Right cardiac atrium (tissue), 5 donors: ENCODE data around the gene SLC25A36. TPM values are rescaled to one million over a fixed set of nuclear protein-coding genes. Genes with fewer than 3 reads are reported as not detected.

Experiments used
- ATAC-seq, 2 donors: fragments of 200-7000 bp; cut with Tn5 transposase; one replicate each; pipeline versions ENCODE4 v1.8.0 to v1.9.1; 2020; ENCODE audit warnings: moderate library complexity in 2 of 2, mild to moderate bottlenecking in 1 of 2
- DNase-seq, 3 donors: peaks; one replicate each; pipeline ENCODE4 v3.0.0-alpha.2; 2020
- H3K27ac ChIP-seq: one replicate; pipeline ENCODE4 v1.5.1; 2013; ENCODE audit warnings: mild to moderate bottlenecking, low read length, control low read depth, moderate library complexity
- H3K27me3 ChIP-seq: one replicate; pipeline ENCODE4 v1.6.1; 2013; ENCODE audit not compliant: control insufficient read depth, insufficient read depth
- H3K4me1 ChIP-seq: one replicate; pipeline ENCODE4 v1.6.1; 2013; ENCODE audit warnings: low read length; ENCODE audit not compliant: control insufficient read depth, insufficient read depth
- H3K4me3 ChIP-seq: one replicate; pipeline ENCODE4 v1.5.1; 2013; ENCODE audit warnings: low read length, control low read depth
- H3K9me3 ChIP-seq: one replicate; pipeline ENCODE4 v1.6.1; 2013; ENCODE audit warnings: low read length; ENCODE audit not compliant: control insufficient read depth
- WGBS: extraction: QIAGEN DNeasy Blood & Tissue Kit; methylation state at CpG from one replicate; pipeline ENCODE4 v1.1.7; 2013; 5-methylcytosine and 5-hydroxymethylcytosine counted together
- intact Hi-C, 4 donors: fragments of 100-400 bp; cut with DNase I; formaldehyde crosslinking; loops; one replicate each; pipeline versions ENCODE4 v1.11.0 to v1.14.0; 2022 to 2023
- polyA plus RNA-seq: library from polyadenylated mRNA; stranded (reverse); fragments of 200-250 nt; gene quantifications from one replicate; pipeline ENCODE4 v1.2.3, GENCODE V29; 2013
- total RNA-seq, 4 donors: library from RNA; stranded (reverse); fragmentation: NEBNext Ultra II Directional; extraction: Animal tissue kit (Norgen Biotek cat#: 25700); gene quantifications; one replicate each; pipeline ENCODE4 v1.2.1, GENCODE V29; 2021
- donor health status: healthy with polysubstance abuse.
- donor health status: DM: no; HTN: yes; CAD: no.
- donor health status: DM: no; HTN: no; CAD: no.
- donor health status: DM: no; HTN: yes; CAD: no; lungs with severe emphysema.
- donor health status: DM: yes; HTN: yes; CAD: no.

SLC25A36 gene
- total and polyA plus RNA-seq, 5 donors = 34.3 to 75.0 (median 68.5) TPM

DNA sequence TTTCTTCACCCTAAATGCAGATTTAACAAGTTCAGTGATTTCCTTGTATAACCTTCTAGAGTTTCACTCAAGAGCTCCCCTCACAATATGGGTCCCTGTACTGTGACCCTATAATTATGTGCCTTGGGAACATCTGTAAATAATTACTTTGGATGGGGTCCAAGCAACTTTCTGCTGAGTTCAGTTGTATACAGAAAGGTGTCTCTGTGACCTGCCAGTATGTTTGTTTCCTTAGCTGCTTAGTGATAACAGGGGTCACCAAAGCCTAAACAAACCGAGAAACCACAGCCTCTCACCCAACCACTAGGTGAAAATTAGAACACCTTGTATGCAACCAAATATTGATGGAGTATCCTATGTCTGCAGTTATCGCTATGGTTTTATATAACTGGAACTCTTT, 29.8 kb upstream of the SLC25A36 start:
- ATAC-seq (no peak), DNase-seq (no peak)
- intact Hi-C loops = loop anchor here in 1 of 4 donors (10.0 kb wide), 1 partner anchor 283 kb away; no protein-coding TSS in a partner anchor
- Histone ChIP-seq H3K27ac (no peak overlapping the region), H3K4me3 (no peak overlapping the region), H3K27me3 (no peaks in the 10 kb centered on the region), H3K4me1 (no peaks in the 10 kb centered on the region), H3K9me3 (no peaks in the 10 kb centered on the region)
- WGBS = 58% methylated on average over 2 of the region's 2 CpGs

DNA sequence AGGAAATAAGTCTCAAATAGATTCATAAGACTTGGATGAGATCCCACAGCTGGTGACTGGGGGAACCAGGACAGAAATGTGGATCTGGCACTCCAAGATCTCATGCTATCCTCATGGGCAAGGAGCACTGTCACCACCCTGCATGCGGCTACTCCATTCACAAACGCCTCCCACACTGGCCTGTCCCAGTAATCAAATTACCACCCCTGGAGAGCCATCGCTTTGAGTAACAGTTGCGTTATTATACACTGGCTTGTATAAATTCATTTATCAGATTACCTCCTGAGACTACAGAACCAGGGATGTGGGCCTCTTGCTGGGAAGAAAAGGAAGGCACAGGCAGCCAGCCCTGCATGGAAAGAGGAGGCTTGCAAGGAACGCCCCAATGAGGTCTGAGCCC, 27.9 kb upstream of the SLC25A36 start:
- Histone ChIP-seq H3K27ac (no peak overlapping the region), H3K4me1 (no peaks in the 10 kb centered on the region), H3K4me3 (no peak overlapping the region), H3K27me3 (no peaks in the 10 kb centered on the region), H3K9me3 (no peaks in the 10 kb centered on the region)
- ATAC-seq (no peak), DNase-seq (no peak)
- intact Hi-C loops = loop anchor here in 1 of 4 donors (10.0 kb wide), 1 partner anchor 281 kb away; no protein-coding TSS in a partner anchor
- 77% methylated on average over 5 of the region's 5 CpGs for WGBS

DNA sequence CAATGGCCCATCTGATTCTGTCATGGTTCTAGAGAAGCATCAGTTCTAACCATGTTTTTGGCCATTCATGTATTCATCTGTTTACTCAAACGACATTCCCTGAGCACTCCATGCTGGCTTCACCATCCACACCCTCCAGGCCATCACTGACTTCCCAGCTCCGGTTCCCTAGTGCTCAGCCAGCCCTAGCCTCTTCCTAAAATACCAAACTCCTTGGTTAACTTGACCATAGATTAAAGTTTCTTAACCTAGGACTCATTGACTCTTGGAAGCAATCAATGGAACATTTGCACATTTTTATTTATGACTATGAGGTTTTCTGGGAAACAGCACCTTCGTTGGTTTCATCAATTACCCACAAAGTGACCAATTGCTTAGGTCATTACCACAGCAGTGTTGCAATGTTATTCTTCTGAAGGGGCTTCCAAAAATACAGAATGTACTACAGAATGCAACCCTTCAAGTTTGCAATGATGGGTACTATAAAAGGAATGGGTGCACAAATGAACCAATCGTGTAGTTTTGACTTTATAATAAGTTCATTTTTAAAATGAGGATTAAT, 27.2 kb upstream of the SLC25A36 start:
- intact Hi-C loops = loop anchor here in 1 of 4 donors (10.0 kb wide), 1 partner anchor 280 kb away; no protein-coding TSS in a partner anchor
- WGBS = 79% methylated on average over 4 of the region's 4 CpGs
- H3K27me3 ChIP-seq = no peaks in the 10 kb centered on the region
- DNase-seq = no peak
- no peaks in the 10 kb centered on the region for H3K4me1 ChIP-seq
- no peaks in the 10 kb centered on the region for H3K9me3 ChIP-seq
- no peak overlapping the region for H3K27ac ChIP-seq
- no peak overlapping the region for H3K4me3 ChIP-seq
- ATAC-seq = no peak

DNA sequence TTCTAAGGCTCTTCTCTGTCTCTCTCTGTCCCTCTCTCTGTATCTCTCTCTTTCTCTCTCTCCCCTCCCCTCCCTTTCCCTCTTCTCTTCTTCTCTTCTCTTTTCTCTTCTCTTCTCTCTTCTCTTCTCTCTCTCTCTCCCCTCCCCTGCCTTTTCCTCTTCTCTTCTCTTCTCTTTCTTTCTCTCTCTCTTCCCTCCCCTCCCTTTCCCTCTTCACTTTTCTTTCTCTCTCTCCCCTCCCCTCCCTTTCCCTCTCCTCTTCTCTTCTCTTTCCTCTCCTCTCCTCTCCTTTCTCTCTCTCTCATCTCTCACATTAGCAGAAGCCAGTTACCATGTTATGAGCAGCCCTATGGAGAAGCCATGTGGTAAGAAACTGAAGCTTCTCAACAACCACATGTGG, 25.0 kb upstream of the SLC25A36 start:
- Histone ChIP-seq H3K27ac (no peak overlapping the region), H3K9me3 (no peaks in the 10 kb centered on the region), H3K27me3 (no peaks in the 10 kb centered on the region), H3K4me1 (no peaks in the 10 kb centered on the region), H3K4me3 (no peak overlapping the region)
- intact Hi-C loops = loop anchor here in 1 of 4 donors (10.0 kb wide), 1 partner anchor 278 kb away; no protein-coding TSS in a partner anchor
- ATAC-seq (no peak), DNase-seq (no peak)

DNA sequence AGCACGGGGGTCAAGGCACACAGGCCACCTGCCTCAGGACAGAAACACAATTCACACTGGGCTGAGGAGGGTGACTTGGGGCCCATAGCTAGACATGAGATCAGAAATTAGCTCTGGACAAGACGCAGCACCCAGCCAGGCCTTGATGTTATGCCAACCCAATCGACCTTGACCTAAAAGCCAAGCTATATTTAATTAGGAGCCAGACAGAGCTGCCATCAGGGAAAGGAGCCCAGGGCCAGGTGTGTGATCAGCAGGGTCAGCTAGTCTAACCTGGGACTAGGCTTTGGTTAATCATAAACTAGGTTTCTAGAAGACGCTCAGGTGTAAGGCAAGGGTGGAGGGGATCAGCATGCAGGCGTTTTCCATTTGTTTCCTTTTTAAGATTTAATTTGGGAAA, 23.9 kb upstream of the SLC25A36 start:
- intact Hi-C loops = loop anchor here in 1 of 4 donors (10.0 kb wide), 1 partner anchor 277 kb away; no protein-coding TSS in a partner anchor
- Histone ChIP-seq H3K27me3 (no peaks in the 10 kb centered on the region), H3K4me1 (no peaks in the 10 kb centered on the region), H3K27ac (no peak overlapping the region), H3K9me3 (no peaks in the 10 kb centered on the region), H3K4me3 (no peak overlapping the region)
- WGBS = 73% methylated on average over 5 of the region's 5 CpGs
- ATAC-seq (peak; percentile 26 to 36), DNase-seq (peak in 1 of 3 donors; percentile 42)

DNA sequence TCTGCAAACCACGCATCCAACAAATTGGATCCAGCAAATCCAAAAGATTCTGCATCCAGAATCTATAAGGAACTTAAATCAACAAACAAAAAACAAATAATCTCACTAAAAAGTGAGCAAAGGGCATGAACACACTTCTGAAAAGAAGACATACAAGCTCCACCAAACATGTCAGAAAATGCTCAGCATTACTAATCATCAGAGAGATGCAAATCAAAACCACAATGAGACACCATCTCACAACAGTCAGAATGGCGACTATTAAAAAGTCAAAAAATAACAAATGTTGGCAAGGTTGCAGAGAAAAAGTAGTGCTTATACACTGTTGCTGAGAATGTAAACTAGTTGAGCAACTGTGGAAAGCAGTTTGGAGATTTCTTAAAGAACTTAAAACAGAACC, 21.6 kb upstream of the SLC25A36 start:
- H3K9me3 ChIP-seq = no peaks in the 10 kb centered on the region
- intact Hi-C loops = loop anchor here in 1 of 4 donors (10.0 kb wide), 1 partner anchor 55 kb away; no protein-coding TSS in a partner anchor
- no peaks in the 10 kb centered on the region for H3K27me3 ChIP-seq
- H3K27ac ChIP-seq = no peak overlapping the region
- ATAC-seq = no peak
- no peak for DNase-seq
- 84% methylated on average over 2 of the region's 2 CpGs for WGBS
- no peak overlapping the region for H3K4me3 ChIP-seq
- H3K4me1 ChIP-seq = no peaks in the 10 kb centered on the region

DNA sequence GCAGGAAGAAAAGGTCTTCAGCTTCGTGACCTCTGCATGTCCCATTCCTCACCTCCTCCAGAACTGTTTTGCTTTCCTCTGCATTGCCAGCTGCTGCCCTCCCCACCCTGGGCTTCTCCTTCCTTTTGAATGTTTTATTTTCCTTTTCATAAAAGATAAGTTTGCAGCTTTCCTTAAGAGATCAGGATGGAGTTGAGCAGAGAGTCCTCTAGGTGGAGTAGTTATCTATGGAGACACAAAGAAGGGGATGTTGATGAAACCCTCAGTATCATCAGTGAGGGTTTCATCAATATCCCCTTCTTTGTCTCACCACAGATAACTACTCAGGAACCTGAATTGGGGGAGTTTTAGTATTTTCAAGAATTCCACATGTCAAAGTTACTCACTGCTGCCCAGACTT, 19.0 kb upstream of the SLC25A36 start:
- no peak for ATAC-seq
- no peak for DNase-seq
- H3K27ac ChIP-seq = peak overlapping the region; percentile 28
- H3K27me3 ChIP-seq = no peaks in the 10 kb centered on the region
- no peaks in the 10 kb centered on the region for H3K4me1 ChIP-seq
- intact Hi-C loops = loop anchor here in 1 of 4 donors (10.0 kb wide), 1 partner anchor 52 kb away; no protein-coding TSS in a partner anchor
- no peaks in the 10 kb centered on the region for H3K9me3 ChIP-seq
- H3K4me3 ChIP-seq = no peak overlapping the region
- WGBS = 36% methylated on average over 1 of the region's 1 CpG

DNA sequence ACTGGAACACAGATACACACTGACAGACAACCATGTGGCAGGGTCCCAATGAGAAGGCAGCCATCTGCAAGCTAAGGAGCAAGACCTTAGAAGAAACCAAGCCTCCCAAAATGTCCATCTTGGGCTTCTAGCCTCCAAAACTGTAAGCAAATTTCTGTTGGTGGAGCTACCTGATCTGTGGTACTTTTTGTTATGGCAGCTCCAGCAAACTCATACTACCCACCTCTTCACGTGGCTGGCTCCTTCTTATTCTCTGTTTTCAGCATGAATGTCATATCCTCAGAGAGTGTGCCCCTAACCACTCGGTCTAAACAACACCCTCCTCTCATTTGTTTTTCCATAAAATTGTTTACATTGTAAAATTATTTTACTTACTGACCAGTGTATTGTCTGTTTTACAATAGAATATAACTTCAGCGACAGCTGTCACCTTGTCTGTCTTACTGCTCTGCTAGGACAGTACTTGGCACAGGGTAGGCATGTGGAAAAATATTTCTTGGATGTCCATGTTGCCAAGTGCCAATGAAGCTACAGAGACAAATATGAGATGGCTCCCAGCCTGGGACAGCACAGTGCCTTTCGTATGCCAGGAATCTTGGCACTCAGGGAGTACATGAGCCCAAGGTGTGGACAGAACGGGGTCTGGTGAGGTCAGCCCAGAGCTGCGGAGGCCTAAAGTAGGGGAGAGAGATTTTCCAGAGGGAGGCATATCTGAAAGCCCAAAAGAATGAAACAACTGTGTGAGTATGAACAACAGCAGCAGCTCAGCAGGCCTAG, 17.4 kb upstream of the SLC25A36 start:
- intact Hi-C loops = loop anchor here in 1 of 4 donors (10.0 kb wide), 1 partner anchor 51 kb away; no protein-coding TSS in a partner anchor
- H3K4me3 ChIP-seq = no peak overlapping the region
- peak; percentile 55 to 74 (median 71) for DNase-seq
- no peaks in the 10 kb centered on the region for H3K4me1 ChIP-seq
- H3K9me3 ChIP-seq = no peaks in the 10 kb centered on the region
- peak overlapping the region; percentile 72 for H3K27ac ChIP-seq
- ATAC-seq = peak; percentile 97
- WGBS = 49% methylated on average over 6 of the region's 6 CpGs
- no peaks in the 10 kb centered on the region for H3K27me3 ChIP-seq

DNA sequence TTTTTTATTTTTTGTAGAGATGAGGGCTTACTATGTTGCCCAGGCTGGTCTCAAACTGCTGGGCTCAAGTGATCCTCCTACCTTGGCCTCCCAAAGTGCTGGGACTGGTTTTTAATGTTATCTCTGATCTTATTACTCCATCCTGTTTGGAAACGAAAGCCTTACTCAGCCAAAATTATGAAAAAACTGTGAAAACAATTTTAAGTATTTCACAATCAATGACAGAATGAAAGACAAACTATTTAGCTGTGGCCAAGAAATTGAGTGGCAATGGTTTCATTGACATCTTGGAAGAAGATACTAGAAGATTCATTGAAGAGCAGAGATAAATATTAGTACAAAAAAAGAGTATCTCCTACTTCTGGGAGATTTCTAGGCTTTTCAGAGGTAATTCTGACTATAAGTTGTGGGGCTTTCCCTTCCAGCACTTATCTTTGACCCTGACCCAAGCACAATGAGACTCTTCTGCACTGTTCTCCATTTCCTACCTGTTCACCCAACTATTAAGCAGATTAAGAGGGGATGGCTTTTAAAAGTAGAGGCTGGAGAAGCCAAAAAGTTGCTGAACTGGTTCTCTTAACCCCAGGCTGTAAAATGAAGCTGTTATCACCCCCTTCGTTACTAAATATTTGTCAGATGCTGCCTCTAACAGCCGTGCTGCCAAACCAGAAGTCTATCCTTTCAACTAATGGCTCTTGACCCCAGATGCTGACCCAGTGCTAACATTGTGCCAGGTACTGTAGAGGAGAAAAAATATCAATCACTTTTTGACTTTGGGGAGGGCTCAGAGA, 14.2 kb upstream of the SLC25A36 start:
- no peak overlapping the region for H3K27ac ChIP-seq
- no peaks in the 10 kb centered on the region for H3K27me3 ChIP-seq
- ATAC-seq (no peak), DNase-seq (no peak)
- no peaks in the 10 kb centered on the region for H3K9me3 ChIP-seq
- no peak overlapping the region for H3K4me3 ChIP-seq
- no peaks in the 10 kb centered on the region for H3K4me1 ChIP-seq
- 36% methylated on average over 3 of the region's 3 CpGs for WGBS
- intact Hi-C loops = loop anchor here in 1 of 4 donors (10.0 kb wide), 1 partner anchor 47 kb away; no protein-coding TSS in a partner anchor

DNA sequence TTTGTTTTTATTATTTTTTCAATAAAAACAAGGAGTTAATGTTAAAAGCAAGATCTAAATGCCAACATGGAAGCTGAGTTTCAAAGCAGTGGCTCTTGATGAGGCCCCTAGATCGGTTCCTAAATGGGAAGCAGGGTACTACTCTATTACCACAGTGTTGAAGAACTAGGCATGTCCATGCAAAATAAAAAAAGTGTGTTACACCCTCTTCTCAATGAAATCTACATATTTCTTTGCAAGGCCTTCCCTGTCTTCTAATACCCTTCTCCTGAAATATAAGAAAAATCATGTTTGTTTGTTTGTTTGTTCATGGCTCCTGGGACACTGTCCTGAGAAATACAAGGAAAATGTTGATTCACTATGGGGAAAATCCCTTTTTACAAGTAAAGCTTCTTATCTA, 12.2 kb upstream of the SLC25A36 start:
- H3K27ac ChIP-seq = no peak overlapping the region
- intact Hi-C loops = loop anchor here in 1 of 4 donors (10.0 kb wide), 1 partner anchor 45 kb away; no protein-coding TSS in a partner anchor
- no peaks in the 10 kb centered on the region for H3K9me3 ChIP-seq
- 82% methylated on average over 1 of the region's 1 CpG for WGBS
- DNase-seq = no peak
- no peak overlapping the region for H3K4me3 ChIP-seq
- H3K27me3 ChIP-seq = no peaks in the 10 kb centered on the region
- ATAC-seq = no peak
- H3K4me1 ChIP-seq = no peaks in the 10 kb centered on the region
